NCI-H2107 treated with DMSO at 0.1 percent for 48 hours (cell line): ENCODE measurements around the gene USP13.
"Not testable (repeated sequence)": the region's sequence is repeated elsewhere in the genome, so short reads cannot be mapped to it uniquely, and the experiment has no call there.

ENCODE experiments used
- DNase-seq: peaks from one replicate; lab custom pipeline; 2025; ENCODE audit not compliant: unreplicated experiment; lab: John Stamatoyannopoulos, UW

The USP13 gene

DNA sequence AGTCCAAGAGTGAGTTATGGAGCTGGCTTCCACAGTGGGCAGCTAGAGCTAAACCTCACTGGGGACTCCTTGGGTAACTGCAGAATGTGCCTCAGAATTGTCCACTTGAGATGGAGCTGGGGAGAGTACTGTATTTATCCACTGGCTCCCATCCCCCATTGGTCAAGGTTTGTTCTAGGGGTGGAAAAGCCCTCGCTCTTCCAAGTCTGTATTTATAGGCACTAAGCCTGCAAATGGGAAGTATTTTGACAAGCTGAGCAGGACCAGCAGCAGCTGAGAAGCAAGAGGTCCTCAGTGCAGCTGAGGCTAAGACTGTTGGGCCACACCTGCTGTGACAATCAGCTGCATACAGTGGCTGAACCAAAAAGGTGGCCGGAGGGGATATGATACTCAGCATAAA is 5.8 kb downstream of the USP13 start:
- DNase-seq = no peak

DNA sequence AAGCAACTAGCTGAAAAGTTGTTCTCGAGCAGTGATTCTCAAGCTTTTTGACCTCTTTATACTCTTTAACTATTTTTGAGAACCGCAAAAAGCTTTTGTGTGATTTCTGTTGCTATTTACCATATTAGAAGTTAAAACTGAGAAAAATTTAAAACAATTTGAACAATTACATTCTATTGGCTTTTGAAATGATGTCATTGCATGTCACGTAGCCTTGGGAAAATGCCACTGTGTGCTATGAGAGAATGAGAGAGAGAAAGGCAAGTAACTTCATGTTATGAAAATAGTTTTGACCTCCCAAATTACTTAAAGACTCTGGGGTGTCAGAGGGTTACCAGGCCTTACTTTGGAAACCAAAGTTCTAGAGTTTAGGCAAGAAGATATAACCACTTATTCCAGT is 8.0 kb downstream of the USP13 start:
- DNase-seq = no peak

DNA sequence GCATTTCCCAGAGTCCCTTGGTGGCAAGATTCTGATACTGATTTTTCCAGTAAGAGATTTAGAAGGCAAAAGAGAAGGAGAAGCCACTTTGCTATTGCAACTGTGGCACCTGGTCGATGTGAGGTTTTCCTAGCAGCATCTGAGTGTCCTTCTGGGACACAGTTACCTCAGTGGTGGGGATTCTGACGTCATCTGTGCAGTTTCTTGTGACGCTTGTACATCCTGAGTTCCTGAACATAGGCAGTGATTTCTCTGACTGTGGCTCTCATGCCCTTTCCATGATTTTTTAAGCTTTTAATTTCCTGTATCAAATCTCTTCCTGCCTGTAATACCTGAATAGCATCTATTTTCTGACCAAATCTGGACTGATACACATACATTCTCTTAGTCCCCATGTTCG is 8.9 kb downstream of the USP13 start:
- no peak for DNase-seq

DNA sequence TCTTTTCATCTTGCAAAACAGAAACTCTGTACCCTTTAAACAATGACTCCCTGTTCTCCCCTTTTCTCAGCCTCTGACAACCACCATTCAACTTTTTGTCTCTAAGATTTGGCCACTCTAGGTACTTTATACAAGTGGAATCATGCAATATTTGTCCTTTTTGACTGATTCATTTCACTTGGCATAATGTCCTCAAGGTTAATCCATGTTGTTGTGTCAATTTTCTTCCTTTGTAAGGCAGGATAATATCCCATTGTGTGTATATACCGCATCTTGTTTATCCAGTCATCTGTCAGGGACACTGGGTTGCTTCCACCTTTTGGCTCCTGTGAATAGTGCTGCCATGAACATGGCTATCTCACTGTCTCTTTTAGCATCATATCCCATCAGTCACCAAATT is 10.3 kb downstream of the USP13 start:
- no peak for DNase-seq

DNA sequence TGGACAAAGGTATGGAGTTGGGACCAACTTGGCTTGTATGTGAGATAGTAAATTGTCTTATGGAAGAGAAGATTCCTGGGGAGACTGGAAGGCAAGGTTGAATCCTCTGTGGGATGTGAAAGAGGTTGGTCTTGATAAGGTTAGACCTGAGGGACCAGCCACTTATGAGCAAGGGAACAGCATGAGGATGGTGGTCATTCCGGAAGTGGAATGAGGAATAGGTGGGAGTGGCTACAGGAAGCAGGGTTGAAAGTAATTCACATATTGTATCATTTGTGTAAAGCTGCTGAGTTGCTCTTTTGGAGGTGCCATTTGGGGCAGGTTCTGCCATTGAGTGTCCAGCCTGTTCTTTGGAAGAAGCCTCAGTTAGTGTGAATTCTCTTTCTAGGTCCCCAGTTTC is 13.2 kb downstream of the USP13 start:
- no peak for DNase-seq

DNA sequence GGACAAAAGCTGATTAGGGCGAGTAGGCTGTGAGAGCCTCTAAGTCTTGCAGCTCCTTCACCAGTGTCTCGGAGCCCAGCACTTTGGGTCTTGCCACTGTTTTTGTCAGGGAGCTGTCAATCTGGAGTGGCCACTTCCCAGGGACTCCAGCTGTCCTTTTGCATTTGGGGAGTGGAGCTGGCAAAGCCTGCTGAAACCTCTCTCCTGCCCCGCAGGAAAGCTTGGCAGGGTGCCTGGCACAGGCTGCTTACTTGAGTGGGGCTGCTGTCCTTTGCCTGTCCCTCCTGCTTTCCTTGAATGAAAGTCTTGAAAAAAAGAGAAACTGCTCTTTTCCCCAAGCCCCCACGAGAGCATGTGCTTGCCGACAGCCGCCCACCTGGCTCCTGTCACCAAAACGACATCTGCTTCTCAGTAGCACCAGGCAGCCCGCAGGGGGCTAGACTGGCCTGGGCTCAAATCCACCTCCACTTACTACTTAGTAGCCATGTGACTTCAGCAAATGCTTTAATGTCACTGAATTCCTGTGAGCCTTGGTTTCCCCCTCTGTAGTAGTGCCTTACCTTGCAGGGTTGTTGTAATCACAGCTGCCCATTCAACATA is 13.7 kb downstream of the USP13 start:
- peak; percentile 77 for DNase-seq

DNA sequence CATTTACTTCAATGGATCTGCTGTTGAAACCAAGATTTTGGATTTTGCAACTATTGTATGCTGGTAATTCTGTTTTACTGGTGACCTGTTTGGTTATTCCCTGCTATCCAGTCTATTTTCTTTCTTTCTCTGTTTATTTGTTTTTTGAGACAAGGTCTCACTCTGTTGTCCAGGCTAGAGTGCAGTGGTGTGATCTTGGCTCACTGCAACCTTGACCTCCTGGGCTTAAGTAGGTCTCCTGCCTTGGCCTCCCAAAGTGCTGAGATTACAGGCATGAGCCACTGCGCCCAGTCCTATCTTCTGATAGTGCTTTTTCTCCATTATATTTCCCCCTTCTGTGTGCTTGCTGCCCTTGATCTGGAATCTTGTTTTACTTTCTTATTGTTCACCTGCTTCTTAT is 15.6 kb downstream of the USP13 start:
- no peak for DNase-seq

DNA sequence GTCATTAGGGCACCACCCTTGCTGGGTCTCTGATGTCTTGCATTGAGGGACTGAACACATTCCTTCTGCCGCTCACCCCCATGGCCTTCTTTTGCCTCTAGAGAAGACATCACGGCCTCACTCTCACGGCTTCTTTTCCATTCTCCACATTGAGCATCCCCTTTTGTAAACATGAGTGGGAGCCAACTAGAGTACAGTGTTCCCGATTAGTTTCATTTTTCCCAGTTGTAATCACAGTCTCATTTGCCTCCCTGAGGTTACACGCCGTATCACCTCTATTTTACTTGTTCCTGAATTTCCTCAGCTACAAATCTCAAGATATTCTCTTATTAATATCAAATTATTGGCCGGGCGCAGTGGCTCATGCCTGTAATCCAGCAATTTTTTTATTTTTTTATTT is 17.5 kb downstream of the USP13 start:
- DNase-seq = no peak

DNA sequence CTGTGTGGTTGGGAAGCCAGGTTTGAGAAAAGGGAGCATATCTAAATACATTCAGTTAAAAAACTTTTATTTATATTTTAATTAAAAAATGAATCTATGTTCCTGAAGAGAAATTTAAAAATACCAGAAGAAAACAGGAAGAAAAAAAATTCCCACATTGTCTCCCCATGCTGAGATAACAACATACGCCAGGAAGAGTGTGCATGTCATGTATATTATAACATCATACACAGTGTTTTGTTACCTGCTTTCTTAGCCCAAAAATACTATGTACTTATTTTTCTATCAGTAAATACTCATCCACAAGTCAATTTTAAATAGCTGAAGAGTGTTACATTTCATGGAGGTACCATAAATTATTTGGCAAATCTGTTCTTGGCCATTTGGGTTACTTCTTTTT is 18.5 kb downstream of the USP13 start:
- DNase-seq = no peak

DNA sequence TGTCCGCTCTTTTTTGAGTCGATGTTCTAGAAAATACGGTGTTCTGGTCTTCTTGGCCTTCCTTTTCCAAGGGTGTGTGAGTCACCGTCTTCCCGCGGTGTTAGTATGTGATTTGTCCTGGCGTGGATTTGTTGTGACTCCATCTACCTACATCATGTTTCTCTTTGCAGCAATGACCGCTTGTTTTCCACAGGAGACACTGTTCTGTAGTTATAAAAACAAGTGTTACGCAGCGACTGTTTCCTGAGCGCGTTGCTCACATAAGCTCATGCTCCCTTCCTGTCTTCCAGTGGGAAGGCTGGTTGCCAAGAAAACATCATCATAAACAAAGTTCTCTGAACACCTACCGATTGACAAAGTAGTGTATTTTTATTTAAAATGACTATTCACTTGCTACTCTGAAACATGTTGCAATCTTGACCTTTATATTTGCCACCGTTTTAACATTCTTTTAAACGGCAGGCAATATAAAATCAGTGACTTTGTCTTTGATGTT is 19.0 kb downstream of the USP13 start:
- DNase-seq = no peak

DNA sequence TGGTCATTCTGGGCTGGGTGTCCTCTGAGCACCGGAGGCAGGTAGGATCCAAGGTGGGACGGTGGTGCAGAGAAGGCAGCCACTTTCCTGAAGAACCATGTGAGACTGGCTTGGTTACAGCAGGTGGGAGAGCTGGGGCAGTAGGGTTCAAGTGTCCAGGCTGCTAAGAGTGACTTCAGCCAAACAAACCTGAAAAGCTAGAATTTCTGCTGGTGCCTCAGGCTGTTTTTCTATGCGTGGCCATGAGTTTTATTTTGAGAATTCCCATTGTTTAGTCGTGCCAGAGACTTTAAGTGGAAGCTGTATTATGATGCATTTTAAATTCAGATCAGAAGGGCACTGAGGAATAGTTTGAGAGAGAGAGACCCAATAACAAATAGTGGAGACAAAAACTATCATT is 20.1 kb downstream of the USP13 start:
- DNase-seq = no peak

DNA sequence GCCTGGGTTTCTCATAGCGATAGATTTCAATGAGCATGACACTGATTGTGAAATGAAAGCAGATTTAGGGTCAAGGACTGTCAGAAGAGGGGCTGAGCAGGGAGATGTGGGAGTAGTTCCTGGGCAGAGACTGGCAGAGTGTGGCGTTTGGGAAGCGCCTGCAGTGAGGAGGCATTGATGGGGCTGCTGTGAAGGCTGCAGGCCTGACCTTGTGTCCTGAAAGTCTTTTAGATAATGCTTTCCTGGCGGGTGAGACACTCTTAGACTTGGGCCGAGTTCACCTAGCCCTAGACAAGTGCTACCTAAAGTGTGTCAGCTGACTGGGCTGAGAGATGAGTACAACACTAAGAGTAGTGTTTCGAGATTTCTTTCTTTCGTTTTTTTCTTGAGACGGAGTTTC is 20.7 kb downstream of the USP13 start:
- DNase-seq = no peak

DNA sequence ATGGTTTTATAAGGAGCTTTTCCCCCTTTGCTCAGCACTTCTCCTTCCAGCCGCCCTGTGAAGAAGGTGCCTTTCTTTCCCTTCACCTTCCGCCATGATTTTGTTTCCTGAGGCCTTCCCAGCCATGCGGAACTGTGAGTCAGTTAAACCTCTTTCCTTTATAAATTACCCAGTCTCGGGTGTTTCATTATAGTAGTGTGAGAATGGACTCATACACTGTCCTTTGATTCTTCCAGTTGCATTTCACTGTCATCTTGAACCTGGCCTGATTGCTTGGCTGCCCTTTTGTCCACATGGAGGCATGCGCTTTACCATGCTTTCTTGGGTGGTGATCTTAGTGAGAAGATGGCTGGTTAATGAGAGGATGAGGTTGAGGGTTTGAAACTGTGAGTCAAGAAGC is 23.2 kb downstream of the USP13 start:
- no peak for DNase-seq

DNA sequence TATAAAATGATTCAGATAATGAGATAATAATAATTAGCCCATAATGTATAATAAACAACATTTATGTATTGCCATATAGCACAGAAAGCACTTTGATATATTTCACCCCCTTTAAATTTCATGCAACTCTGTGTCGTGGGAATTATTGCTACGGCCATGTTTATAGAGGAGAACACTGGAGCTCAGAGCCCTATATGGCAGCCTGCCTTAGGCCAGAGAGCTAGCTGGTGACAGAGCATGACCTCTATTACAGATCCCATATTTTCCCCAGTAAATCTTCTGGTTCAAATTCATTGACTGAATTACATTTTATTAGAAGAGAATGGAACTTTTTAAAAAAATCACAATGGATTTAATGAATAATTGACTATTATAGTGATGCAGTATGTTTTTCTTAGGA is 25.0 kb downstream of the USP13 start:
- DNase-seq = no peak

DNA sequence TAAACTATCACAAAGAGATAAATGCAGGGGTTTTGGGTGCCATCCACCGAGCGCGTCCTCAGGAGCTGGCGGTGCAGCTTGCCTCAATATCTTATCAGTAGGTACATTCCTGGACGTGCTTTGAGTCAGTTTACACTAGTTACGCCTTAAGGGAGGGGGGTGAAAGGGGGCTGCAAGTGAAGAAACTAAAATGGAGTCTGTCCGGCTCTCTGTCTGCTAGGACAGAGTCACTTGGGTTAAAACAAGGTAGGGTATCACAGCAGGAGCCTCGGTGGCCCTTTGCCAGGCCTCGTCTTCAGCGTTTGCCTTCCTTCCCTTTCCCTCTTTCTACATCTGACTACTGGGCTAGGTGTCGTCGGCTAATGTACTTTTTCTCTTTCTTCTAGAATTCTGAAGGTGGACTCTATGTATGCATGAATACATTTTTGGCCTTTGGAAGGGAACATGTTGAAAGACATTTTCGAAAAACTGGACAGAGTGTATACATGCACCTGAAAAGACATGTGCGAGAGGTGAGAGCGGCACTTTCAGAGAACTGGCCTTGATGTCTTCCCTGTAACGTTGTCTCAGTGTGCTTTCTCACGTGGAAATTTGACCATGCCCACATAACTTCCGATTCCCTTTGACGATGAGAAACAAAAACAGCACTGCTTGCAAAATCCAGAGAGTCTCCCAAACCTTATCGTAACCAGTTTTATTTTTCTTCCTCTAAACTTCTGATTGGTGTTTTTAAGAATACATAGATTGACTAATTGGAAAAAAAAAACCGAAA is 28.8 kb downstream of the USP13 start:
- no peak for DNase-seq

DNA sequence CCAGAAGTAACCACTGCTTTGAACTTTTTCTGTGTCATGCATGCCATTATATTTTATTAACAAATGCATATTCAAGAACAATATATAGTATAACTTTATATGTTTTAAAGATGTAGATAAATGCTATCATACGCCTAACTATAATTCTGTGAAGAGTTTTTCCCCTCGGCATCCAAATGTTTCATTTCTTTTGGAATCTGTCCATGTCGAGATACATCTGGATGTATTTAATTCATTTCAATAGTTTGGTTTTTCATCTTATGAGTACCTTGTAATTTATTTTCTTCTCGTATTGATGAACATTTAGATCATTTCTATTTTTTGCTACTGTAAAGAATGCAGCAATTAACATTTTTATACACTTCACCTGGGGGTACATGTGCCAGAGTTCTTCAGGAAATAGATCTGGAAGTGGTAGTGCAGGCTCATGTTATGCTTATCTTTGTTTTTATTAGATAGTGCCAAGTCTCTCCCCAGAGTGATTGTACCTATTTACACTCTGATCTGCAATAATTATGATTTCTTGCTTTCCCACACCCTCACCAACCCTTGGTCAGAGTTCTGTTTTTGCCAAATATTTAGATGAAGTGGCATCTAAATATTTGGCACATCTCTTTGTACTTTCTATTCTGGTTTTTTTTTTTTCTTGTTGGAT is 29.7 kb downstream of the USP13 start:
- DNase-seq = no peak

DNA sequence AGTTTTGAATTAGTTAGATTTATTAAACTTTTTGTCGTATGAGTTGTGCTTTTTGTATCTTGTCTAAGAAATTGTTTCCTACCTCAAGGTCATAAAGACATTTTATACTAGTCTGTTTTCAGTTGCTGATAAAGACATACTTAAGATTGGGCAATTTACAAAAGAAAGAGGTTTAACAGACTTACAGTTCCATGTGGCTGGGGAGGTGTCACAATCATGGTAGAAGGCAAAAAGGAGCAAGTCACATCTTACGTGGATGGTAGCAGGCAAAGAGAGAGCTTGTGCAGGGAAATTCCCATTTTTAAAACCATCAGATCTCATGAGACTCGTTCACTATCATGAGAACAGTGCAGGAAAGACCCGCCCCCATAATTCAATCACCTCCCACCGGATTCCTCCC is 30.4 kb downstream of the USP13 start:
- not testable (repeated sequence) for DNase-seq

DNA sequence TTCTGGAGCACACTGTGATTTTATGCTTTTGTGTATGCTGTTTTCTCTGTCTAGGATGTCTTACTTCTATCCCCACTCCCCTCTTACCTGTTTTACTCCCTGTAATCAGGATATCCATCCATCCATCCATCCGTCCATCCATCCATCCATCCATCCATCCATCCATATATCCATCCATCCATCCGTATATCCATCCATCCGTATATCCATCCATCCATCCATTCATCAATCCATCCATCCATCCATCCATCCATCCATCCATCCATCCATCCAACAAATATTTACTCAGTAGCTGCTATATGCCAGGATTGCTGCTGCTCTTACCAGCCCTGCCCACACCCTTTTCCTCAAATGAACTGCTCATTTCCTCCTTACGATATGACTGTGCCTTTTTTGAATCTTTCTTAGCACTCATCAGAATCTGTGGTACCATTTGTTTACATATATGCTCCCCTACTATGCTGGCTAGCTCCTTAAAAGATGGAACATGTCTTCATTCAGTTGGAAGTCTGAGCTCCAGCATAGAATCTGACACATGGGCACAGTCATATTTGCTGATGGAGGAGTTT is 35.2 kb downstream of the USP13 start:
- DNase-seq = no peak

DNA sequence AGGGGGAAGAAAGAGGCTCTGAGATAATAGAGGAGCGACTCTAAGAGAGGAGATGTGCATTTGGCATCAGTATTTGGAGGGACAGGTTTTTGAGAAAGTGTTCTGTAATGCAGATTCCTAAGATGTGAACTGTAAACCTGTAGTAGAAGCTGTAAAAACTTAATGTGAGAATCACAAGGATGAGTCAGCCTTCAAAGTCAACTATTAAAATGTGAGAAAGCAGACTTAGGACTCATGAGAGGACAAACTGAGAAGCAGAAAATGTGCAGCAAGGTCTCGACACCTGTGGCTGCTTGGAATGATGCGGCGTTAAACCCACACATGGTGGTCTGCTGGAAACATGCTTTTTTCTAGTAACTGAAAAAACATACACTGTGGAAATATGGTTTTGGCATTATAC is 36.0 kb downstream of the USP13 start:
- DNase-seq = no peak

DNA sequence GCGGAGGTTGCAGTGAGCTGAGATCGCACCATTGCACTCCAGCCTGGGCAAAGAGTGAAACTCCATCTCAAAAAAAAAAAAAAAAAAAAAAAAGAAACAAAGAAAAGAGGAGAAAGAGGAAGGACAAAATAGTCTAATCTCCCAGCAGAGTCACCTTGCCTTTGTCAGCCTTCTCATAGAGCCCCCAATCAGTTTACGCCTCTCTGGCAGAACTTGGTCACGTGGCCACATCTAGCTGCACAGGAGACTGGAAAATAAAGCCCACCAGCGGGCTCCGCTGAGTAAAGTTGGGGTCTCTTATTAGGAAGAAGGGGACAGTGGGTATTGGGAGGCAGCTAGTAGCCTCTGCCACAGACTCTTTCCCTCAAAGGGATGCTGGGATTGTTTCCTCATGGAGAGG is 41.9 kb downstream of the USP13 start:
- DNase-seq = no peak

DNA sequence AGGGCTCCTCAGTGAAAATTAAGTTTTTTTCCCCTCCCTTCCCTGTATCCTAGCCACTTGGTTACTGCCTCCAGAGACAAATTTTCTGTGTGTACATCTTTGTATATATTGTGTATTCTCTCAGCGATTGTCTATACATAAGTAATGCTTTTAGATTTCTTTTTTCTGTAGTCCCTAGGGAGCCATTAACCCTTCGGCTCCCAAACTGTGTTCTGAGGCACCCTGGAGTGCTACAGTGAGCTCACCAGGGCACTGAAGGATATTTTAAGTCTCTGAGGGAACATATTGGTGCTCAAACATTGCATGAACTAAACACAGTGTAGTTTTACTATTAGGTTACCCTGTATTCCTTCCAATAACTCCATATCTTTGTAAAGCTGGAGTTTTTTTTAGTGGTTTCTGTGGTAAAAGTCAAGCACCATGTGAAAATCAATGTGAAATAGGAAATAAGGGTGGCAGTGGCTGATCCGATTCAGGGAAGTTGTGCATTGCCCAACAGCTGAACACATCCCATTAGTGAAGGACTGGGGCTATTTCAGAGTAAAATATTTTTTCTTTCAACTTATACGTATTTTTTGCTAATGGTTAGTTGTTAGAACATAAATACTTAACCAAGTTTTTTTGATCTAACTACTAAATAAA is 43.0 kb downstream of the USP13 start:
- DNase-seq = no peak
